Germinal center (tissue), 1 donor: ENCODE data around the gene SIVA1.

ENCODE experiments used
- DNase-seq: peaks from one replicate; pipeline ENCODE4 v3.0.0; 2012; ENCODE audit warnings: mixed read lengths, low spot score

SIVA1 gene

GRCh38 chr14:104771918-104772706, 19.2 kb downstream of the SIVA1 start:
- no peak for DNase-seq

- no peak for DNase-seq
Measured at GRCh38 chr14:104772707-104773504, 20.0 kb downstream of the SIVA1 start.

- no peak for DNase-seq
Measured at GRCh38 chr14:104773505-104774452, 20.8 kb downstream of the SIVA1 start.

- DNase-seq = no peak
Measured at GRCh38 chr14:104774453-104775072, 21.6 kb downstream of the SIVA1 start.

GRCh38 chr14:104775073-104775489, 22.1 kb downstream of the SIVA1 start:
- DNase-seq = no peak

GRCh38 chr14:104776481-104776880, 23.5 kb downstream of the SIVA1 start:
- DNase-seq = no peak

- no peak for DNase-seq
Measured at GRCh38 chr14:104776961-104777807, 24.2 kb downstream of the SIVA1 start.

- no peak for DNase-seq
Measured at GRCh38 chr14:104777808-104778249, 24.9 kb downstream of the SIVA1 start.

GRCh38 chr14:104778694-104779331, 25.9 kb downstream of the SIVA1 start:
- DNase-seq = no peak

GRCh38 chr14:104779776-104780512, 27.0 kb downstream of the SIVA1 start:
- DNase-seq = no peak

GRCh38 chr14:104780513-104781030, 27.6 kb downstream of the SIVA1 start:
- DNase-seq = no peak

GRCh38 chr14:104781271-104782077, 28.5 kb downstream of the SIVA1 start:
- DNase-seq = no peak

GRCh38 chr14:104782086-104782807, 29.3 kb downstream of the SIVA1 start:
- no peak for DNase-seq

- DNase-seq = no peak
Measured at GRCh38 chr14:104782808-104783139, 29.8 kb downstream of the SIVA1 start.

GRCh38 chr14:104783484-104784217, 30.7 kb downstream of the SIVA1 start:
- DNase-seq = no peak

GRCh38 chr14:104784218-104784568, 31.2 kb downstream of the SIVA1 start:
- no peak for DNase-seq
